WTC11 (cell line): Measurements from ENCODE around the gene ZNF280D. TPM values are rescaled to one million over a fixed set of nuclear protein-coding genes. Genes with fewer than 3 reads are reported as not detected.

Experiments used
- ATAC-seq: fragments of 200-7000 bp; cut with Tn5 transposase; 2 replicates; pipeline ENCODE4 v1.10.0; 2021; ENCODE audit warnings: mild to moderate bottlenecking, moderate library complexity
- CTCF ChIA-PET: fragments of 300-600 bp; sonication (Branson Sonifier 250); formaldehyde crosslinking; loops from one replicate; lab custom pipeline; 2021; ENCODE audit warnings: antibody characterized with exemption; lab: Charles Lee
- POLR2A ChIA-PET: fragments of 350-600 bp; sonication (Branson Sonifier 250); formaldehyde crosslinking; loops from one replicate; lab custom pipeline; 2021; ENCODE audit warnings: antibody characterized with exemption; lab: Charles Lee
- DNase-seq: peaks from one replicate; pipeline ENCODE4 v3.0.0; 2021; ENCODE audit warnings: low spot score
- H3K27ac Mint-ChIP-seq: 2 replicates; pipeline ENCODE4 v1.8.0; 2021; ENCODE audit warnings: mixed read lengths
- H3K27me3 Mint-ChIP-seq: 2 replicates; pipeline ENCODE4 v1.8.0; 2021; ENCODE audit warnings: low read depth, mild to moderate bottlenecking, moderate library complexity, mixed read lengths
- H3K36me3 Mint-ChIP-seq: 2 replicates; pipeline ENCODE4 v1.8.0; 2021; ENCODE audit warnings: mixed read lengths
- H3K4me1 Mint-ChIP-seq: 2 replicates; pipeline ENCODE4 v1.8.0; 2022; ENCODE audit warnings: mixed read lengths
- H3K4me3 Mint-ChIP-seq: 2 replicates; pipeline ENCODE4 v1.8.0; 2021; ENCODE audit warnings: mild to moderate bottlenecking, moderate library complexity, mixed read lengths
- H3K9me3 Mint-ChIP-seq: 2 replicates; pipeline ENCODE4 v1.8.0; 2021; ENCODE audit warnings: mixed read lengths
- GTF2I ChIP-seq: fragments of 250-450 bp; sonication (Bioruptor Pico); conservative IDR thresholded peaks from 2 replicates; pipeline ENCODE4 v1.4.0; 2021; ENCODE audit warnings: mild to moderate bottlenecking
- IRF2 ChIP-seq: sonication (generic); formaldehyde crosslinking; IDR thresholded peaks from 2 replicates; pipeline ENCODE4 v1.8.0; 2022; ENCODE audit warnings: low read depth, missing genetic modification reagents, borderline replicate concordance
- NR1H2 ChIP-seq: sonication (generic); formaldehyde crosslinking; IDR thresholded peaks from 2 replicates; pipeline ENCODE4 v1.9.0; 2021; ENCODE audit warnings: mild to moderate bottlenecking, moderate library complexity, missing genetic modification reagents
- NR2C2 ChIP-seq: sonication (generic); formaldehyde crosslinking; IDR thresholded peaks from 2 replicates; pipeline ENCODE4 v1.8.0; 2022; ENCODE audit warnings: mild to moderate bottlenecking, missing genetic modification reagents
- TEAD4 ChIP-seq: sonication (generic); formaldehyde crosslinking; IDR thresholded peaks from 2 replicates; pipeline ENCODE4 v1.8.0; 2022; ENCODE audit warnings: mild to moderate bottlenecking, missing genetic modification reagents
- TP53 ChIP-seq: sonication (generic); formaldehyde crosslinking; IDR thresholded peaks from 2 replicates; pipeline ENCODE4 v1.8.1; 2023; ENCODE audit warnings: mild to moderate bottlenecking, missing genetic modification reagents
- ZNF138 ChIP-seq: sonication (generic); formaldehyde crosslinking; conservative IDR thresholded peaks from 2 replicates; pipeline ENCODE4 v1.8.1; 2022; ENCODE audit warnings: mild to moderate bottlenecking, moderate library complexity, missing genetic modification reagents
- ZNF263 ChIP-seq: sonication (generic); formaldehyde crosslinking; IDR thresholded peaks from 2 replicates; pipeline ENCODE4 v1.8.1; 2022; ENCODE audit warnings: low read depth, mild to moderate bottlenecking, moderate library complexity, missing genetic modification reagents
- ZNF416 ChIP-seq: fragments of 250-450 bp; sonication (Bioruptor Pico); IDR thresholded peaks from 2 replicates; pipeline ENCODE4 v1.9.0; 2021; ENCODE audit warnings: mild to moderate bottlenecking, inconsistent platforms
- ZNF423 ChIP-seq: fragments of 250-450 bp; sonication (Bioruptor Pico); IDR thresholded peaks from 2 replicates; pipeline ENCODE4 v2.1.2; 2022; ENCODE audit warnings: mild to moderate bottlenecking, moderate library complexity
- total RNA-seq: library from RNA; stranded (reverse); gene quantifications from 3 replicates; pipeline ENCODE4 v1.2.3, GENCODE V29; 2021
- TF ChIP-seq, protein P1 (sequence below): fragments of 250-450 bp; sonication (Bioruptor Pico); IDR thresholded peaks from 2 replicates; pipeline ENCODE4 v1.9.0; 2021; ENCODE audit warnings: mild to moderate bottlenecking, borderline replicate concordance
- TF ChIP-seq, protein P2 (sequence below): sonication (generic); formaldehyde crosslinking; IDR thresholded peaks from 2 replicates; pipeline ENCODE4 v1.8.1; 2023; ENCODE audit warnings: mild to moderate bottlenecking, missing genetic modification reagents
- TF ChIP-seq, protein P3 (sequence below): fragments of 250-450 bp; sonication (Bioruptor Pico); IDR thresholded peaks from 2 replicates; pipeline ENCODE4 v1.9.0; 2021; ENCODE audit warnings: mild to moderate bottlenecking
- TF ChIP-seq, protein P4 (sequence below): sonication (generic); formaldehyde crosslinking; IDR thresholded peaks from 2 replicates; pipeline ENCODE4 v1.8.0; 2022; ENCODE audit warnings: mild to moderate bottlenecking, missing genetic modification reagents
- TF ChIP-seq, protein P5 (sequence below): sonication (generic); formaldehyde crosslinking; IDR thresholded peaks from 2 replicates; pipeline ENCODE4 v1.8.1; 2023; ENCODE audit warnings: mild to moderate bottlenecking, missing genetic modification reagents, borderline replicate concordance
- TF ChIP-seq, protein P6 (sequence below): fragments of 250-450 bp; sonication (Bioruptor Pico); IDR thresholded peaks from 2 replicates; pipeline ENCODE4 v1.8.0; 2021; ENCODE audit warnings: mild to moderate bottlenecking

The ZNF280D gene
- total RNA-seq, 1 experiment from 2014 or later = 25.7 TPM

DNA sequence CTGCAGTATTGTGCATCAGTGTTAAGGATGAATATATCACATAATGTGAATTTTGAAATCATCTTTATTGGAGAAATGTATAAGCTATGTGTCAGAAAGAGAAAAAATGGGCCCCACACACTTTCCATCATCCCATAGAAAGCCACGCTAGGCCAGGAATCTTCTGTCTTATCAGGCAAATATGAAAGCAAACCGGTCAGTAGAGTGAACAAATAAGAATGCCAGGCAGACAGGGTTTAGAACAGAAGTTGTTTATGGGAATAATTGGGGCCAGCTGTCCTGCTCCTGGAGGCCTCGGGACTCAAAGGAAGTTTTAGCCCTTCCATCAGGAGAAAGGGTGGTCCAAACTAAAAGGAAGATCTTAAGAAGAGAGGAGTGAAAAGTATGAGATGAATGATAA is 39.5 kb downstream of the ZNF280D start (continued):
- TF ChIP-seq, protein P1, sequence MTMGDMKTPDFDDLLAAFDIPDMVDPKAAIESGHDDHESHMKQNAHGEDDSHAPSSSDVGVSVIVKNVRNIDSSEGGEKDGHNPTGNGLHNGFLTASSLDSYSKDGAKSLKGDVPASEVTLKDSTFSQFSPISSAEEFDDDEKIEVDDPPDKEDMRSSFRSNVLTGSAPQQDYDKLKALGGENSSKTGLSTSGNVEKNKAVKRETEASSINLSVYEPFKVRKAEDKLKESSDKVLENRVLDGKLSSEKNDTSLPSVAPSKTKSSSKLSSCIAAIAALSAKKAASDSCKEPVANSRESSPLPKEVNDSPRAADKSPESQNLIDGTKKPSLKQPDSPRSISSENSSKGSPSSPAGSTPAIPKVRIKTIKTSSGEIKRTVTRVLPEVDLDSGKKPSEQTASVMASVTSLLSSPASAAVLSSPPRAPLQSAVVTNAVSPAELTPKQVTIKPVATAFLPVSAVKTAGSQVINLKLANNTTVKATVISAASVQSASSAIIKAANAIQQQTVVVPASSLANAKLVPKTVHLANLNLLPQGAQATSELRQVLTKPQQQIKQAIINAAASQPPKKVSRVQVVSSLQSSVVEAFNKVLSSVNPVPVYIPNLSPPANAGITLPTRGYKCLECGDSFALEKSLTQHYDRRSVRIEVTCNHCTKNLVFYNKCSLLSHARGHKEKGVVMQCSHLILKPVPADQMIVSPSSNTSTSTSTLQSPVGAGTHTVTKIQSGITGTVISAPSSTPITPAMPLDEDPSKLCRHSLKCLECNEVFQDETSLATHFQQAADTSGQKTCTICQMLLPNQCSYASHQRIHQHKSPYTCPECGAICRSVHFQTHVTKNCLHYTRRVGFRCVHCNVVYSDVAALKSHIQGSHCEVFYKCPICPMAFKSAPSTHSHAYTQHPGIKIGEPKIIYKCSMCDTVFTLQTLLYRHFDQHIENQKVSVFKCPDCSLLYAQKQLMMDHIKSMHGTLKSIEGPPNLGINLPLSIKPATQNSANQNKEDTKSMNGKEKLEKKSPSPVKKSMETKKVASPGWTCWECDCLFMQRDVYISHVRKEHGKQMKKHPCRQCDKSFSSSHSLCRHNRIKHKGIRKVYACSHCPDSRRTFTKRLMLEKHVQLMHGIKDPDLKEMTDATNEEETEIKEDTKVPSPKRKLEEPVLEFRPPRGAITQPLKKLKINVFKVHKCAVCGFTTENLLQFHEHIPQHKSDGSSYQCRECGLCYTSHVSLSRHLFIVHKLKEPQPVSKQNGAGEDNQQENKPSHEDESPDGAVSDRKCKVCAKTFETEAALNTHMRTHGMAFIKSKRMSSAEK = no peak
- no peak for TF ChIP-seq NR2C2 (CRISPR knock-in tag)

DNA sequence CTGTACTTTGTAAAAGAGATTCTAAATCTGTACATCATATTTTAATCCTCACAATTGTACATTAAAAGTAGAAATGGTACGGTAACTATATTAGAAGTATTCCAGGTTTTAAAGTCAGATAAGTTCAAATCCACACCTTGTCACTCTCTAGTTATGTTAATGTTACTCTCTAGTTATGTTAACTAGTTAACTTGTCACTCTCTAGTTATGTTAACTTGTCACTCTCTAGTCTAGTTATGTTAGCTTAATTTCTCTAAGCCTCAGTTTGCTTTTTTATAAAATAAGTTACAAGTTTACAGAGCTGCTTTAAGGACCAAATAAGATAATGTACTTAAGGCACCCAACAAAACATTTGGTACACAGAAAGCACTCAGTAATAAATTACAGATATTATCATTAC is 42.6 kb downstream of the ZNF280D start:
- Mint-ChIP-seq H3K9me3 (no peaks in the 10 kb centered on the region), H3K27me3 (no peaks in the 10 kb centered on the region; the same call in 1 of the 2 replicates), H3K27ac (no peak overlapping the region), H3K4me1 (peaks cover 7% of the 10 kb centered on the region), H3K36me3 (no peaks in the 10 kb centered on the region), H3K4me3 (no peak overlapping the region)
- no peak for ATAC-seq
- ChIA-PET POLR2A (interaction anchor here (0.6 kb wide), 1 partner anchor 543 kb away, joined by 3 read pairs; no protein-coding TSS in a partner anchor), CTCF (no interaction called here)
- DNase-seq = no peak
- no peak for TF ChIP-seq ZNF138 (CRISPR knock-in tag)
- no peak for TF ChIP-seq ZNF416 (CRISPR knock-in tag)
- no peak for TF ChIP-seq IRF2 (CRISPR knock-in tag)
- no peak for TF ChIP-seq TP53 (CRISPR knock-in tag)
- no peak for TF ChIP-seq NR1H2
- TF ChIP-seq TEAD4 (CRISPR knock-in tag) = no peak
- no peak for TF ChIP-seq ZNF423
- no peak for TF ChIP-seq ZNF263 (CRISPR knock-in tag)
- TF ChIP-seq, protein P2, sequence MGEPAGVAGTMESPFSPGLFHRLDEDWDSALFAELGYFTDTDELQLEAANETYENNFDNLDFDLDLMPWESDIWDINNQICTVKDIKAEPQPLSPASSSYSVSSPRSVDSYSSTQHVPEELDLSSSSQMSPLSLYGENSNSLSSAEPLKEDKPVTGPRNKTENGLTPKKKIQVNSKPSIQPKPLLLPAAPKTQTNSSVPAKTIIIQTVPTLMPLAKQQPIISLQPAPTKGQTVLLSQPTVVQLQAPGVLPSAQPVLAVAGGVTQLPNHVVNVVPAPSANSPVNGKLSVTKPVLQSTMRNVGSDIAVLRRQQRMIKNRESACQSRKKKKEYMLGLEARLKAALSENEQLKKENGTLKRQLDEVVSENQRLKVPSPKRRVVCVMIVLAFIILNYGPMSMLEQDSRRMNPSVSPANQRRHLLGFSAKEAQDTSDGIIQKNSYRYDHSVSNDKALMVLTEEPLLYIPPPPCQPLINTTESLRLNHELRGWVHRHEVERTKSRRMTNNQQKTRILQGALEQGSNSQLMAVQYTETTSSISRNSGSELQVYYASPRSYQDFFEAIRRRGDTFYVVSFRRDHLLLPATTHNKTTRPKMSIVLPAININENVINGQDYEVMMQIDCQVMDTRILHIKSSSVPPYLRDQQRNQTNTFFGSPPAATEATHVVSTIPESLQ (CRISPR knock-in tag) = no peak
- TF ChIP-seq, protein P3, sequence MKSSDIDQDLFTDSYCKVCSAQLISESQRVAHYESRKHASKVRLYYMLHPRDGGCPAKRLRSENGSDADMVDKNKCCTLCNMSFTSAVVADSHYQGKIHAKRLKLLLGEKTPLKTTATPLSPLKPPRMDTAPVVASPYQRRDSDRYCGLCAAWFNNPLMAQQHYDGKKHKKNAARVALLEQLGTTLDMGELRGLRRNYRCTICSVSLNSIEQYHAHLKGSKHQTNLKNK (CRISPR knock-in tag) = no peak

DNA sequence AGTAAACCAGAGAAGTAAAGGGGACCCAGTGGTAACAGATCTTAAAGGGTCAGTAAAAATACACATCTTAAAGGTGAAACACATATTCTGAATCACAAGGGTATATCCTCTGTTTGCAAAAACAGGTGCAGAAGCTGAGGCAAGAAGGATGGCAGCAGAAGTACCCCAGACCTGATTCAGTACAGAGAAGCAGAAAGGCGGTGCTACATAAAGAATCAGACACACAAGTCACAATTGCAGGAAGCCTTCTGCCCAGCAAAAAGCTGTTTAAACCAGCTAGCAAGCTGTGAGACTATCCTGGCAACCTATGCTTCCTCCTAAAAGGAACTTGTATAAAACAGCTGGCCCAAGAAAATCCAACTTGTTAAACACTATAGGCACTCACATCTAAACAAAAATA is 49.4 kb downstream of the ZNF280D start:
- Mint-ChIP-seq H3K4me3 (no peak overlapping the region), H3K27me3 (no peaks in the 10 kb centered on the region), H3K36me3 (no peaks in the 10 kb centered on the region), H3K9me3 (no peaks in the 10 kb centered on the region), H3K4me1 (peaks cover 7% of the 10 kb centered on the region), H3K27ac (no peak overlapping the region)
- ChIA-PET CTCF (no interaction called here), POLR2A (no interaction called here)
- ATAC-seq (no peak), DNase-seq (no peak)
- no peak for TF ChIP-seq TEAD4 (CRISPR knock-in tag)
- TF ChIP-seq, protein P4, sequence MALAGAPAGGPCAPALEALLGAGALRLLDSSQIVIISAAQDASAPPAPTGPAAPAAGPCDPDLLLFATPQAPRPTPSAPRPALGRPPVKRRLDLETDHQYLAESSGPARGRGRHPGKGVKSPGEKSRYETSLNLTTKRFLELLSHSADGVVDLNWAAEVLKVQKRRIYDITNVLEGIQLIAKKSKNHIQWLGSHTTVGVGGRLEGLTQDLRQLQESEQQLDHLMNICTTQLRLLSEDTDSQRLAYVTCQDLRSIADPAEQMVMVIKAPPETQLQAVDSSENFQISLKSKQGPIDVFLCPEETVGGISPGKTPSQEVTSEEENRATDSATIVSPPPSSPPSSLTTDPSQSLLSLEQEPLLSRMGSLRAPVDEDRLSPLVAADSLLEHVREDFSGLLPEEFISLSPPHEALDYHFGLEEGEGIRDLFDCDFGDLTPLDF (CRISPR knock-in tag) = no peak
- TF ChIP-seq, protein P5, sequence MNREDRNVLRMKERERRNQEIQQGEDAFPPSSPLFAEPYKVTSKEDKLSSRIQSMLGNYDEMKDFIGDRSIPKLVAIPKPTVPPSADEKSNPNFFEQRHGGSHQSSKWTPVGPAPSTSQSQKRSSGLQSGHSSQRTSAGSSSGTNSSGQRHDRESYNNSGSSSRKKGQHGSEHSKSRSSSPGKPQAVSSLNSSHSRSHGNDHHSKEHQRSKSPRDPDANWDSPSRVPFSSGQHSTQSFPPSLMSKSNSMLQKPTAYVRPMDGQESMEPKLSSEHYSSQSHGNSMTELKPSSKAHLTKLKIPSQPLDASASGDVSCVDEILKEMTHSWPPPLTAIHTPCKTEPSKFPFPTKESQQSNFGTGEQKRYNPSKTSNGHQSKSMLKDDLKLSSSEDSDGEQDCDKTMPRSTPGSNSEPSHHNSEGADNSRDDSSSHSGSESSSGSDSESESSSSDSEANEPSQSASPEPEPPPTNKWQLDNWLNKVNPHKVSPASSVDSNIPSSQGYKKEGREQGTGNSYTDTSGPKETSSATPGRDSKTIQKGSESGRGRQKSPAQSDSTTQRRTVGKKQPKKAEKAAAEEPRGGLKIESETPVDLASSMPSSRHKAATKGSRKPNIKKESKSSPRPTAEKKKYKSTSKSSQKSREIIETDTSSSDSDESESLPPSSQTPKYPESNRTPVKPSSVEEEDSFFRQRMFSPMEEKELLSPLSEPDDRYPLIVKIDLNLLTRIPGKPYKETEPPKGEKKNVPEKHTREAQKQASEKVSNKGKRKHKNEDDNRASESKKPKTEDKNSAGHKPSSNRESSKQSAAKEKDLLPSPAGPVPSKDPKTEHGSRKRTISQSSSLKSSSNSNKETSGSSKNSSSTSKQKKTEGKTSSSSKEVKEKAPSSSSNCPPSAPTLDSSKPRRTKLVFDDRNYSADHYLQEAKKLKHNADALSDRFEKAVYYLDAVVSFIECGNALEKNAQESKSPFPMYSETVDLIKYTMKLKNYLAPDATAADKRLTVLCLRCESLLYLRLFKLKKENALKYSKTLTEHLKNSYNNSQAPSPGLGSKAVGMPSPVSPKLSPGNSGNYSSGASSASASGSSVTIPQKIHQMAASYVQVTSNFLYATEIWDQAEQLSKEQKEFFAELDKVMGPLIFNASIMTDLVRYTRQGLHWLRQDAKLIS (CRISPR knock-in tag) = no peak
- TF ChIP-seq, protein P1 = no peak
- TF ChIP-seq, protein P6, sequence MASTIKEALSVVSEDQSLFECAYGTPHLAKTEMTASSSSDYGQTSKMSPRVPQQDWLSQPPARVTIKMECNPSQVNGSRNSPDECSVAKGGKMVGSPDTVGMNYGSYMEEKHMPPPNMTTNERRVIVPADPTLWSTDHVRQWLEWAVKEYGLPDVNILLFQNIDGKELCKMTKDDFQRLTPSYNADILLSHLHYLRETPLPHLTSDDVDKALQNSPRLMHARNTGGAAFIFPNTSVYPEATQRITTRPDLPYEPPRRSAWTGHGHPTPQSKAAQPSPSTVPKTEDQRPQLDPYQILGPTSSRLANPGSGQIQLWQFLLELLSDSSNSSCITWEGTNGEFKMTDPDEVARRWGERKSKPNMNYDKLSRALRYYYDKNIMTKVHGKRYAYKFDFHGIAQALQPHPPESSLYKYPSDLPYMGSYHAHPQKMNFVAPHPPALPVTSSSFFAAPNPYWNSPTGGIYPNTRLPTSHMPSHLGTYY (CRISPR knock-in tag) = no peak
- TF ChIP-seq GTF2I = no peak
